NT2/D1 (cell line): ENCODE data around the gene ACTL10.

Experiments used
- SUZ12 ChIP-seq: IDR thresholded peaks from 2 replicates; pipeline ENCODE4 v1.6.1; 2011; ENCODE audit not compliant: insufficient read length, insufficient read depth; ENCODE audit errors: extremely low read depth
- YY1 ChIP-seq: IDR thresholded peaks from 2 replicates; pipeline ENCODE4 v1.6.1; 2011; ENCODE audit not compliant: insufficient read length, insufficient read depth

DNA sequence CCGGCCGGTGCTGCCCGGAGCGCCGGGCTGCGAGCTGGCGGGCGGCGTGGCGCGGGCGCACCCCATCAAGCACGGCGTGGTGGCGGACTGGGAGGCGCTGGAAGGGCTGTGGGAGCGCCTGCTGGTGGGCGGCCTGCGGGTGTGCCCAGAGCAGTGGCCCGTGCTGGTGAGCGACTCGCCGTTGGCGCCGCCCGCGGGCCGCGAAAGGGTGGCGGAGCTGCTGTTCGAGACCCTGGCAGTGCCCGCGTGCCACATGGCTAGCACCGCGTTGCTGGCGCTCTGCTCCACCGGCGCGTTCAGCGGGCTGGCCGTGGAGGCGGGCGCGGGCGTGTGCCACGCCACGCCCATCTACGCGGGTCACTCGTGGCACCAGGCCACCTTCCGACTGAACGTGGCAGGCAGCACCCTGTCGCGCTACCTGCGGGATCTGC lies 517 bp downstream of the ACTL10 start:
- TF ChIP-seq SUZ12 (no peak), YY1 (no peak)
